ENCODE results near the gene ZNF625. TPM values are rescaled to one million over a fixed set of nuclear protein-coding genes. Genes with fewer than 3 reads are reported as not detected.
A peak's percentile ranks its signal among the peaks of the same experiment; 100 is the strongest.

The ZNF625 gene
- total RNA-seq, 4 donors from 2014 or later, result 2.0 to 6.7 (median 5.0) TPM

DNA sequence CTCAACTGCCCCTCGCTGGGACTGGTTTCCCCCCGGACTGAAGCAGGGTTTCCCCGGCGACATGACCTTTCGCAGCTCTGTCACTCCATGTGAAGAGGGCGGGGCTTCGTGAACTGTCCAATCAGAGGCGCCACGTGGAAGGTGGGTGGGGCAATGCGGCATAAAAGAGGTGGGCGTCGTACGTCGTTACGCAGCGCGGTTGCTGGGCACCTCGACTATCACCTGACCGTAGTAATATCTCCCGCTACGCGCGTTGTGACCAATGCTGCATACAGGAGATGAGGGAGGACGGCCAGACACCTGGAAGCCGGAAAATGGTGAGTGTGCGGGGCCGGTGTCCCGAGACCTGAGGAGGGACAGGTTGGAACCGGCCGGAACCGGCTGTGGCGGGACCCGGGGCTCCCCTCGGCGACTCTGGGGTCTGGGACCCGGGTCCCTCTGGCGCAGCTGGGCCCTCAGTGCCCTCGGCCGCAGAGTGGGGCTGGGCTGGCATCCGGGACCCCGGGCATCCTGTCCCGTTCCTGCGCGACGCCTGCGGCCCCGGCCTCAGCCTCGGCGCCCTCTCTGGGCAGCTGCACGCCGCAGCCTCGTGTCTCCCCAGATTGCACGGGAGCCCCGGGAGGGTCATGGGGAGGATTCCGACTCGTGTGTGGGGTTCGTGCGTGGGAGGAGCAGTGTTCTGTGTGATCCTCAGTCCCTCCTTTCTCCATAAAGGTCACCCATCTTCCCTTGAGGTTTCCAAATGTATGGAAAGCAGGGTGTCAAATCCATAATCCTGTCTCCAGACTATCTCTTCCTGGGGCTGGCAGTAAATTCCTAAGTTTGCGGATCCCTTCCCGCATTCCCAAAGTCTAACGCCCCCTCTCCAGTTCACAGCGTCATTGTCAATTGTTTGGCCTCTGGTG is 38.5 kb upstream of the ZNF625 start:
- Histone ChIP-seq H3K27ac (peak overlapping the region; percentile 24 to 80 (median 73)), H3K4me1 (peaks cover 0 to 12% (median 5%) of the 10 kb centered on the region in 3 donors), H3K36me3 (peaks cover 0 to 33% (median 0%) of the 10 kb centered on the region in 3 donors), H3K9me3 (peaks cover 0 to 87% (median 43%) of the 10 kb centered on the region in 3 donors), H3K4me3 (peak overlapping the region; percentile 38 to 68 (median 56)), H3K27me3 (no peaks in the 10 kb centered on the region)
- DNase-seq, result no peak
- peak in 1 of 4 donors; percentile 13 for TF ChIP-seq POLR2A (IDR thresholded peaks at IDR 0.05)
- TF ChIP-seq, protein P1, sequence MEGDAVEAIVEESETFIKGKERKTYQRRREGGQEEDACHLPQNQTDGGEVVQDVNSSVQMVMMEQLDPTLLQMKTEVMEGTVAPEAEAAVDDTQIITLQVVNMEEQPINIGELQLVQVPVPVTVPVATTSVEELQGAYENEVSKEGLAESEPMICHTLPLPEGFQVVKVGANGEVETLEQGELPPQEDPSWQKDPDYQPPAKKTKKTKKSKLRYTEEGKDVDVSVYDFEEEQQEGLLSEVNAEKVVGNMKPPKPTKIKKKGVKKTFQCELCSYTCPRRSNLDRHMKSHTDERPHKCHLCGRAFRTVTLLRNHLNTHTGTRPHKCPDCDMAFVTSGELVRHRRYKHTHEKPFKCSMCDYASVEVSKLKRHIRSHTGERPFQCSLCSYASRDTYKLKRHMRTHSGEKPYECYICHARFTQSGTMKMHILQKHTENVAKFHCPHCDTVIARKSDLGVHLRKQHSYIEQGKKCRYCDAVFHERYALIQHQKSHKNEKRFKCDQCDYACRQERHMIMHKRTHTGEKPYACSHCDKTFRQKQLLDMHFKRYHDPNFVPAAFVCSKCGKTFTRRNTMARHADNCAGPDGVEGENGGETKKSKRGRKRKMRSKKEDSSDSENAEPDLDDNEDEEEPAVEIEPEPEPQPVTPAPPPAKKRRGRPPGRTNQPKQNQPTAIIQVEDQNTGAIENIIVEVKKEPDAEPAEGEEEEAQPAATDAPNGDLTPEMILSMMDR (IDR thresholded peaks at IDR 0.05), result no peak
- intact Hi-C loops (cut with DNase I), result no loop called here
- 7 to 8% methylated on average over 8 to 21 of the region's 62 CpGs for WGBS, 2 donors

DNA sequence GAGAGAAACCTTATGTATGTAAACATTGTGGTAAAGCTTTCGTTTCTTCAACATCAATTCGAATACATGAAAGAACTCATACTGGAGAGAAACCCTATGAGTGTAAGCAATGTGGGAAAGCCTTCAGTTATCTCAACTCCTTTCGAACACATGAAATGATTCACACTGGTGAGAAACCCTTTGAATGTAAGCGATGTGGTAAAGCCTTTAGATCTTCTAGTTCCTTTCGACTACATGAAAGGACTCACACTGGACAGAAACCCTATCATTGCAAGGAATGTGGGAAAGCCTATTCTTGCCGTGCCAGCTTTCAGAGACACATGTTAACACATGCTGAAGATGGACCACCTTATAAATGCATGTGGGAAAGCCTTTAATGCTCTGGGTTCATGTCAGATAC is 31.1 kb upstream of the ZNF625 start:
- Histone ChIP-seq H3K4me3 (peak overlapping the region in 1 of 4 donors; percentile 7), H3K27me3 (no peaks in the 10 kb centered on the region), H3K4me1 (no peaks in the 10 kb centered on the region), H3K36me3 (peaks cover 12 to 93% (median 16%) of the 10 kb centered on the region in 3 donors), H3K27ac (no peak overlapping the region), H3K9me3 (peaks cover 4 to 99% (median 90%) of the 10 kb centered on the region in 3 donors)
- intact Hi-C loops (cut with DNase I), result no loop called here
- DNase-seq, result no peak
- 93% methylated on average over 6 of the region's 6 CpGs for WGBS, 2 donors
- TF ChIP-seq, protein P1 (IDR thresholded peaks at IDR 0.05), result no peak
- no peak for TF ChIP-seq POLR2A (IDR thresholded peaks at IDR 0.05)

DNA sequence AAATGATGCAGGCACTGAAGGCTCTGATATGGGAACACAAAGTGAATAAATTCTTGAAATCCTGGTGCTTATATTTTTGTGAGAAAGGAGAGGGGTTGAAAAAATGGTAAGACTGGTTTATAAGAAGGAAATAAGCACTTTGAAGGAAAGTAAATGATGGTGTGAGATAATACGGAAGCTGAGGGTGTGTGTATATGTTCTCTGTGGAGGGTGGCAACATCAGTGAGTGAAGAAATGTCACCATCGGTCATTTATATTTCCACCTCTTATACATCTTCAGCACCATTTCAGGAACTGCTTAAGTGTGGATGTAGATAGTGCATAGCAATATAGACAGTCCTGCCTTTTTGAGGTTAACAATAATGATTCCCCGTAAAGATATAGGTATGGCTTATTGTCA is 23.8 kb upstream of the ZNF625 start:
- no peaks in the 10 kb centered on the region for H3K4me1 ChIP-seq
- H3K27me3 ChIP-seq, result no peaks in the 10 kb centered on the region
- H3K27ac ChIP-seq, result no peak overlapping the region
- intact Hi-C loops (cut with DNase I), result no loop called here
- peaks cover 0 to 95% (median 62%) of the 10 kb centered on the region in 3 donors for H3K9me3 ChIP-seq
- no peak overlapping the region for H3K4me3 ChIP-seq
- no peak for DNase-seq
- 94 to 99% methylated on average over 3 of the region's 3 CpGs for WGBS, 2 donors
- TF ChIP-seq, protein P1 (IDR thresholded peaks at IDR 0.05), result no peak
- no peak for TF ChIP-seq POLR2A (IDR thresholded peaks at IDR 0.05)
- H3K36me3 ChIP-seq, result peaks cover 0 to 88% (median 11%) of the 10 kb centered on the region in 3 donors

DNA sequence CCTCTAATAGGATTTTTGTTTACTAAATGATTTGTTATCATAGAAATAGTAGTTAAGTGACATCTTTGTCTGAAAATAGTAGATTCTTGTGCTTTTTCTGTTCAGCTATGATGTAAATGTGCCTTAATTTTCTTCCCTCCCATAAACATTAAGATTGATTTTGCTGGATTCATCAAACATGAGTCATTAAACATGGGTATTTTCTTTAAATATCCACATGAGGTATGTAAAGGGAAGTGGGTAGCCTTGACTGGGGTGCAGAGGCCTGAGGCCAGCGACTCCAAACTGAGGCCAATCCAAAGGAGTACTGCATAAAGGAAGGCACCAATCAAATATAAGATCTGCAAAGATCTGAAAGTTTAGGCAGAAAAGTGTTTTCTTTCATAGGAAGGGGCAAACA is 10.1 kb upstream of the ZNF625 start:
- 81 to 88% methylated on average over 1 of the region's 1 CpG for WGBS, 2 donors
- intact Hi-C loops (cut with DNase I), result no loop called here

More for the DNA sequence above, 10.1 kb upstream of the ZNF625 start:
- Histone ChIP-seq H3K27ac (peak overlapping the region in 2 of 4 donors; percentile 17 to 32), H3K27me3 (no peaks in the 10 kb centered on the region), H3K4me3 (no peak overlapping the region), H3K9me3 (no peaks in the 10 kb centered on the region), H3K36me3 (peaks cover 0 to 40% (median 0%) of the 10 kb centered on the region in 3 donors), H3K4me1 (peaks cover 10 to 42% (median 23%) of the 10 kb centered on the region in 3 donors)
- TF ChIP-seq POLR2A (IDR thresholded peaks at IDR 0.05), result no peak
- TF ChIP-seq, protein P1 (IDR thresholded peaks at IDR 0.05), result no peak
- no peak for DNase-seq

Measured in esophagus squamous epithelium (tissue), 5 donors.